GM12878 (cell line): ENCODE data around the gene DNAI2. TPM values are rescaled to one million over a fixed set of nuclear protein-coding genes. Genes with fewer than 3 reads are reported as not detected.

Experiments
- ATAC-seq: fragments of 200-7000 bp; cut with Tn5 transposase; 3 replicates; pipeline ENCODE4 v1.9.1; 2020; ENCODE audit warnings: mild to moderate bottlenecking, moderate library complexity
- BruUV-seq: library from RNA; stranded (reverse); fragments of 400-500 nt; replicated peaks from 2 replicates; lab custom pipeline; 2021; lab: Mats Ljungman, UMichigan
- CTCF ChIA-PET: fragments of 300-600 bp; sonication (Branson Sonifier 250); formaldehyde crosslinking; extraction: SDS; loops from one replicate; lab custom pipeline; 2021; ENCODE audit warnings: inconsistent platforms; lab: Yijun Ruan, JAX
- POLR2A ChIA-PET: fragments of 350-600 bp; formaldehyde crosslinking; extraction: SDS; loops from one replicate; lab custom pipeline; 2021; ENCODE audit warnings: inconsistent platforms; lab: Charles Lee
- RAD21 ChIA-PET: fragments of 300-600 bp; sonication (Branson Sonifier 250); formaldehyde crosslinking; loops from one replicate; lab custom pipeline; 2023; ENCODE audit warnings: antibody characterized with exemption; ENCODE audit not compliant: unreplicated experiment; lab: Charles Lee
- SMC1A ChIA-PET: fragments of 300-600 bp; sonication (Branson Sonifier 250); formaldehyde crosslinking; loops from one replicate; lab custom pipeline; 2023; ENCODE audit not compliant: unreplicated experiment, uncharacterized antibody; lab: Charles Lee
- DNase-seq: peaks from one replicate; pipeline ENCODE4 v3.0.0-alpha.2; 2011; ENCODE audit warnings: low read depth, low spot score
- FAIRE-seq: peaks from 3 replicates; lab custom pipeline; 2011; peaks lifted over from hg19 to GRCh38; lab: Jason Lieb, UNC
- H2AFZ ChIP-seq: 2 replicates; pipeline ENCODE4 v1.6.0; 2011; ENCODE audit warnings: low read depth, low read length, control low read depth; ENCODE audit not compliant: control insufficient read depth
- H3K27ac ChIP-seq: 2 replicates; pipeline ENCODE4 v1.5.1; 2011; ENCODE audit warnings: control low read depth; ENCODE audit not compliant: control insufficient read depth, insufficient read depth
- H3K27me3 ChIP-seq, 2 experiments: replicated peaks in 1 of 2; 2 replicates each; pipeline versions ENCODE4 v1.6.0 to v1.6.1; 2011; ENCODE audit warnings: low read length in 1 of 2; ENCODE audit not compliant: control insufficient read depth in 2 of 2, insufficient read depth in 2 of 2
- H3K36me3 ChIP-seq, 2 experiments: 2 replicates each; pipeline ENCODE4 v1.5.1; 2011; ENCODE audit warnings: low read length in 1 of 2; ENCODE audit not compliant: control insufficient read depth in 2 of 2, insufficient read depth in 2 of 2
- H3K4me1 ChIP-seq: 2 replicates; pipeline ENCODE4 v1.6.1; 2011; ENCODE audit warnings: mild to moderate bottlenecking, low read length, moderate library complexity, mixed read lengths; ENCODE audit not compliant: control insufficient read depth, insufficient read depth
- H3K4me2 ChIP-seq: 2 replicates; pipeline ENCODE4 v1.6.0; 2011; ENCODE audit warnings: control low read depth; ENCODE audit not compliant: control insufficient read depth, insufficient read depth
- H3K4me3 ChIP-seq: fragments of 200-600 bp; sonication (generic); 2 replicates; pipeline ENCODE4 v1.5.1; 2016
- H3K79me2 ChIP-seq: 2 replicates; pipeline ENCODE4 v1.6.0; 2011; ENCODE audit warnings: low read length; ENCODE audit not compliant: control insufficient read depth, insufficient read depth
- H3K9ac ChIP-seq: 2 replicates; pipeline ENCODE4 v1.8.0; 2011; ENCODE audit warnings: low read length, control low read depth, mixed read lengths; ENCODE audit not compliant: control insufficient read depth, insufficient read depth
- H3K9me3 ChIP-seq: replicated peaks from 3 replicates; pipeline ENCODE4 v1.5.1; 2011; ENCODE audit warnings: mild to moderate bottlenecking, low read length; ENCODE audit not compliant: control insufficient read depth, insufficient read depth
- H4K20me1 ChIP-seq: 2 replicates; pipeline ENCODE4 v1.6.0; 2011; ENCODE audit not compliant: control insufficient read depth, insufficient read depth
- TBL1XR1 ChIP-seq: IDR thresholded peaks from 2 replicates; pipeline ENCODE4 v1.6.1; 2012; ENCODE audit warnings: low read depth, low read length, improper control_type of control experiment
- ZNF592 ChIP-seq: fragments of 450-650 bp; IDR thresholded peaks from 2 replicates; pipeline ENCODE4 v1.6.1; 2017; ENCODE audit warnings: mild to moderate bottlenecking, moderate library complexity
- WGBS: methylation state at CpG from one replicate; pipeline ENCODE4 v1.1.6; 2016; ENCODE audit warnings: low lambda C conversion rate; ENCODE audit not compliant: insufficient replicate concordance, insufficient coverage; ENCODE audit errors: missing lambda C conversion rate; 5-methylcytosine and 5-hydroxymethylcytosine counted together
- in situ Hi-C: fragments of 300-500 bp; cut with MboI; formaldehyde crosslinking; loops from 9 replicates; pipeline ENCODE4 v1.14.3; 2018; ENCODE audit warnings: mixed read lengths
- intact Hi-C: fragments of 100-400 bp; cut with micrococcal nuclease; formaldehyde crosslinking; loops from one replicate; pipeline ENCODE4 v1.14.2; 2022; ENCODE audit not compliant: unreplicated experiment
- polyA plus RNA-seq, 11 experiments: library from polyadenylated mRNA; depleted of rRNA in 4 of 11; unstranded in 6 of 11; stranded (reverse) in 5 of 11; fragments of >200 nt; fragmentation: Nextera tagmentation in 4 of 11; fragmentation: Illumina TruSeq in 1 of 11; extraction: Ambion mirVana in 4 of 11; extraction: Trizol in 1 of 11; gene quantifications; 1 replicate in 1 of 11; 2 replicates in 10 of 11; pipeline versions ENCODE4 v1.2.1 to v1.2.3, GENCODE V29; 2011 to 2016; ENCODE audit warnings: inconsistent platforms in 2 of 11, missing spikeins in 2 of 11, low read depth in 1 of 11
- total RNA-seq, 4 experiments: library from RNA; depleted of rRNA in 3 of 4; stranded (reverse); fragments of >200 nt in 3 of 4; fragmentation: Illumina TruSeq in 1 of 4; extraction: Trizol in 1 of 4; gene quantifications; 2 replicates each; pipeline versions ENCODE4 v1.2.1 to v1.2.3, GENCODE V29; 2013 to 2021

The DNAI2 gene
- total and polyA plus RNA-seq, 10 of the 15 experiments (the other 5 are each of a cell fraction or from before 2014, with no cell fraction given): 0.04 to 1.8 (median 0.13) TPM

GRCh38 chr17:74357466-74357809, 83.4 kb downstream of the DNAI2 start:
- intact Hi-C loops: no loop called here

More at GRCh38 chr17:74357466-74357809, 83.4 kb downstream of the DNAI2 start:
- RAD21 ChIA-PET: no interaction called here
- Histone ChIP-seq H3K9ac (no peak overlapping the region), H3K79me2 (no peaks in the 10 kb centered on the region), H3K27me3 (peaks cover 2 to 7% of the 10 kb centered on the region in 2 experiments; a peak in 3 of 4 replicates), H2AFZ (no peak overlapping the region), H3K4me1 (no peaks in the 10 kb centered on the region), H4K20me1 (no peaks in the 10 kb centered on the region; the same call in 1 of the 2 replicates), H3K36me3 (no peaks in the 10 kb centered on the region), H3K9me3 (no peaks in the 10 kb centered on the region), H3K4me3 (no peak overlapping the region), H3K4me2 (no peak overlapping the region), H3K27ac (no peak overlapping the region)
- no peak for ATAC-seq
- DNase-seq: no peak
- CTCF ChIA-PET: no interaction called here
- WGBS: 50% methylated on average over 15 of the region's 32 CpGs
- SMC1A ChIA-PET: no interaction called here
- in situ Hi-C loops: no loop called here
- POLR2A ChIA-PET: no interaction called here
- no peak for FAIRE-seq
- no peak for TF ChIP-seq TBL1XR1
- no peak for TF ChIP-seq ZNF592
- BruUV-seq: no TSS peak
